Measurements from ENCODE around the gene PPP4R4.

DNA sequence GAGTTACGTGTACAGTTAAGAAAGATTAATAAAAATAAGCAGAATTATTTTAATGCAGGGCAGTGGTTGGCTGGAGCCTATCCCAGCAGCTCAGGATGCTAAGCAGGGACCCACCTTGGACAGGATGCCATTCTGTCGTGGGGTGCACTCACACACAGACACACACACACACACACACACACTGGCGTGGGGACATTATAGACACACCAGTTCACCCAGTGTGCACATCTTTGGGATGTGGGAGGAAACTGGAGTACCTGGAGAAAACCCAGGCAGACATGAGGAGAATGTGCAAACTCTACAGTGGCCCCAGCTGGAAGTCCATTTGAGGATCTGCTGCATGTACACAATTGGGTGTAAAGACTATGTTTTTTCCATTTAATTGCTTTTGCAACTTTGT is 31.9 kb upstream of the PPP4R4 start:
- TF ChIP-seq NRF1 (IDR thresholded peaks at IDR 0.05; ENCODE audit: low read depth, low read length) (no peak), EP300 (IDR thresholded peaks at IDR 0.05; ENCODE audit: borderline replicate concordance in 1 of 2, low read depth in 1 of 2, low read length in 1 of 2) (no peak), USF2 (IDR thresholded peaks at IDR 0.05; ENCODE audit: borderline replicate concordance, low read depth, low read length) (no peak), POLR2AphosphoS5 (IDR thresholded peaks at IDR 0.05; ENCODE audit: low read depth, low read length) (no peak), FOXM1 (IDR thresholded peaks at IDR 0.05; ENCODE audit: low read depth) (no peak), EZH2phosphoT487 (IDR thresholded peaks at IDR 0.05; ENCODE audit: borderline replicate concordance, low read depth) (no peak), RAD21 (IDR thresholded peaks at IDR 0.05; ENCODE audit: low read length) (no peak), TAF1 (IDR thresholded peaks at IDR 0.05; ENCODE audit: borderline replicate concordance, low read depth, low read length) (no peak), CHD2 (IDR thresholded peaks at IDR 0.05; ENCODE audit: low read length, partially characterized antibody) (no peak), MAX (IDR thresholded peaks at IDR 0.05; ENCODE audit: low read depth) (no peak), REST (IDR thresholded peaks at IDR 0.05; ENCODE audit: low read depth, low read length) (no peak), RFX5 (IDR thresholded peaks at IDR 0.05; ENCODE audit: low read length) (no peak)
- TF ChIP-seq, protein P1, sequence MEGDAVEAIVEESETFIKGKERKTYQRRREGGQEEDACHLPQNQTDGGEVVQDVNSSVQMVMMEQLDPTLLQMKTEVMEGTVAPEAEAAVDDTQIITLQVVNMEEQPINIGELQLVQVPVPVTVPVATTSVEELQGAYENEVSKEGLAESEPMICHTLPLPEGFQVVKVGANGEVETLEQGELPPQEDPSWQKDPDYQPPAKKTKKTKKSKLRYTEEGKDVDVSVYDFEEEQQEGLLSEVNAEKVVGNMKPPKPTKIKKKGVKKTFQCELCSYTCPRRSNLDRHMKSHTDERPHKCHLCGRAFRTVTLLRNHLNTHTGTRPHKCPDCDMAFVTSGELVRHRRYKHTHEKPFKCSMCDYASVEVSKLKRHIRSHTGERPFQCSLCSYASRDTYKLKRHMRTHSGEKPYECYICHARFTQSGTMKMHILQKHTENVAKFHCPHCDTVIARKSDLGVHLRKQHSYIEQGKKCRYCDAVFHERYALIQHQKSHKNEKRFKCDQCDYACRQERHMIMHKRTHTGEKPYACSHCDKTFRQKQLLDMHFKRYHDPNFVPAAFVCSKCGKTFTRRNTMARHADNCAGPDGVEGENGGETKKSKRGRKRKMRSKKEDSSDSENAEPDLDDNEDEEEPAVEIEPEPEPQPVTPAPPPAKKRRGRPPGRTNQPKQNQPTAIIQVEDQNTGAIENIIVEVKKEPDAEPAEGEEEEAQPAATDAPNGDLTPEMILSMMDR (IDR thresholded peaks at IDR 0.05) = no peak
- TF ChIP-seq, protein P2, sequence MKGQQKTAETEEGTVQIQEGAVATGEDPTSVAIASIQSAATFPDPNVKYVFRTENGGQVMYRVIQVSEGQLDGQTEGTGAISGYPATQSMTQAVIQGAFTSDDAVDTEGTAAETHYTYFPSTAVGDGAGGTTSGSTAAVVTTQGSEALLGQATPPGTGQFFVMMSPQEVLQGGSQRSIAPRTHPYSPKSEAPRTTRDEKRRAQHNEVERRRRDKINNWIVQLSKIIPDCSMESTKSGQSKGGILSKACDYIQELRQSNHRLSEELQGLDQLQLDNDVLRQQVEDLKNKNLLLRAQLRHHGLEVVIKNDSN (IDR thresholded peaks at IDR 0.05; ENCODE audit: borderline replicate concordance, low read depth) = no peak
